Measurements from ENCODE around the gene OSM. TPM values are rescaled to one million over a fixed set of nuclear protein-coding genes. Genes with fewer than 3 reads are reported as not detected.

Gene OSM
- total and polyA plus RNA-seq, 2 experiments from 2014 or later, result not detected

DNA sequence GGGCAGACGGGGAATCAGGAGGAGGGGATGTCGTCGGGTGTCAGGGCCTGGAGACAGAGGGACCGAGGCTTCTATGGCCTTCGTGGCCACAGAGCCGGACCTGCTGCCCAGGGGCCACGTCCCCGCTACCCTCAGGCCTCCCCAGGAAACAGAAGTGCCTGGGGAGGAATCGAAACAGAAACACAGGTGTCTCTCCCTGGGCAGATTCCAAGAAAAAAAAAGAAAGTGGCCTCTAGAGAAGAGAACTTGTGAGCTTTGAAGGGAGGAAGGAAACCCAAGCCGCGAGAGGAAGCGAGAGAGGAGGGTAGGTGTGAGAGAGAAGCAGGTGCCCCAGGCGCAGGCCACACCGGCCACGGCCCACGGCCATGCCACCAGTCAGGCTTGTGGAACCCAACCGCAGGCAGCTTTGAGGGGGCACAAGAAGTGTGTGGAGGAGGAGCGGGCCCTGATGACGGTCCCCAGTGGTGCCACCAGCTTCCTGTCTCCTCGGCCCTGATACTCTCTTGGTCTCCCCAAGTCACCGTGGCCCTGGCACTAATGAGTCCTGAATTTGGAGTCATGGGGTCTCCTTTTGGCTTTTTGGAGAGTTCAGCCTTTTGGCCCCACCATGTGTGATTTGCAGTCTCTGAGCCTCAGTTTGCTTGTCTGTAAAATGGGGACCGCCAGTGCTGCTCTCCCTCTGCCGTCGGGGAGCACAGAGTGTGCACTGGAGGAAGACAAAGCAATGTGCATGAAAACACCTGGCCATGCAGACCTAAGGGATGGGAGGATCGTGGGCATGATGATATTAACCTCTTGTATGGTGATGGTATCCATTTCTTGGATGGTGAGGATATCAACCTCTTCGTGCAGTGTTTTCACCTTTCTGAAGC is 45.3 kb downstream of the OSM start (continued):
- TF ChIP-seq, protein P1, sequence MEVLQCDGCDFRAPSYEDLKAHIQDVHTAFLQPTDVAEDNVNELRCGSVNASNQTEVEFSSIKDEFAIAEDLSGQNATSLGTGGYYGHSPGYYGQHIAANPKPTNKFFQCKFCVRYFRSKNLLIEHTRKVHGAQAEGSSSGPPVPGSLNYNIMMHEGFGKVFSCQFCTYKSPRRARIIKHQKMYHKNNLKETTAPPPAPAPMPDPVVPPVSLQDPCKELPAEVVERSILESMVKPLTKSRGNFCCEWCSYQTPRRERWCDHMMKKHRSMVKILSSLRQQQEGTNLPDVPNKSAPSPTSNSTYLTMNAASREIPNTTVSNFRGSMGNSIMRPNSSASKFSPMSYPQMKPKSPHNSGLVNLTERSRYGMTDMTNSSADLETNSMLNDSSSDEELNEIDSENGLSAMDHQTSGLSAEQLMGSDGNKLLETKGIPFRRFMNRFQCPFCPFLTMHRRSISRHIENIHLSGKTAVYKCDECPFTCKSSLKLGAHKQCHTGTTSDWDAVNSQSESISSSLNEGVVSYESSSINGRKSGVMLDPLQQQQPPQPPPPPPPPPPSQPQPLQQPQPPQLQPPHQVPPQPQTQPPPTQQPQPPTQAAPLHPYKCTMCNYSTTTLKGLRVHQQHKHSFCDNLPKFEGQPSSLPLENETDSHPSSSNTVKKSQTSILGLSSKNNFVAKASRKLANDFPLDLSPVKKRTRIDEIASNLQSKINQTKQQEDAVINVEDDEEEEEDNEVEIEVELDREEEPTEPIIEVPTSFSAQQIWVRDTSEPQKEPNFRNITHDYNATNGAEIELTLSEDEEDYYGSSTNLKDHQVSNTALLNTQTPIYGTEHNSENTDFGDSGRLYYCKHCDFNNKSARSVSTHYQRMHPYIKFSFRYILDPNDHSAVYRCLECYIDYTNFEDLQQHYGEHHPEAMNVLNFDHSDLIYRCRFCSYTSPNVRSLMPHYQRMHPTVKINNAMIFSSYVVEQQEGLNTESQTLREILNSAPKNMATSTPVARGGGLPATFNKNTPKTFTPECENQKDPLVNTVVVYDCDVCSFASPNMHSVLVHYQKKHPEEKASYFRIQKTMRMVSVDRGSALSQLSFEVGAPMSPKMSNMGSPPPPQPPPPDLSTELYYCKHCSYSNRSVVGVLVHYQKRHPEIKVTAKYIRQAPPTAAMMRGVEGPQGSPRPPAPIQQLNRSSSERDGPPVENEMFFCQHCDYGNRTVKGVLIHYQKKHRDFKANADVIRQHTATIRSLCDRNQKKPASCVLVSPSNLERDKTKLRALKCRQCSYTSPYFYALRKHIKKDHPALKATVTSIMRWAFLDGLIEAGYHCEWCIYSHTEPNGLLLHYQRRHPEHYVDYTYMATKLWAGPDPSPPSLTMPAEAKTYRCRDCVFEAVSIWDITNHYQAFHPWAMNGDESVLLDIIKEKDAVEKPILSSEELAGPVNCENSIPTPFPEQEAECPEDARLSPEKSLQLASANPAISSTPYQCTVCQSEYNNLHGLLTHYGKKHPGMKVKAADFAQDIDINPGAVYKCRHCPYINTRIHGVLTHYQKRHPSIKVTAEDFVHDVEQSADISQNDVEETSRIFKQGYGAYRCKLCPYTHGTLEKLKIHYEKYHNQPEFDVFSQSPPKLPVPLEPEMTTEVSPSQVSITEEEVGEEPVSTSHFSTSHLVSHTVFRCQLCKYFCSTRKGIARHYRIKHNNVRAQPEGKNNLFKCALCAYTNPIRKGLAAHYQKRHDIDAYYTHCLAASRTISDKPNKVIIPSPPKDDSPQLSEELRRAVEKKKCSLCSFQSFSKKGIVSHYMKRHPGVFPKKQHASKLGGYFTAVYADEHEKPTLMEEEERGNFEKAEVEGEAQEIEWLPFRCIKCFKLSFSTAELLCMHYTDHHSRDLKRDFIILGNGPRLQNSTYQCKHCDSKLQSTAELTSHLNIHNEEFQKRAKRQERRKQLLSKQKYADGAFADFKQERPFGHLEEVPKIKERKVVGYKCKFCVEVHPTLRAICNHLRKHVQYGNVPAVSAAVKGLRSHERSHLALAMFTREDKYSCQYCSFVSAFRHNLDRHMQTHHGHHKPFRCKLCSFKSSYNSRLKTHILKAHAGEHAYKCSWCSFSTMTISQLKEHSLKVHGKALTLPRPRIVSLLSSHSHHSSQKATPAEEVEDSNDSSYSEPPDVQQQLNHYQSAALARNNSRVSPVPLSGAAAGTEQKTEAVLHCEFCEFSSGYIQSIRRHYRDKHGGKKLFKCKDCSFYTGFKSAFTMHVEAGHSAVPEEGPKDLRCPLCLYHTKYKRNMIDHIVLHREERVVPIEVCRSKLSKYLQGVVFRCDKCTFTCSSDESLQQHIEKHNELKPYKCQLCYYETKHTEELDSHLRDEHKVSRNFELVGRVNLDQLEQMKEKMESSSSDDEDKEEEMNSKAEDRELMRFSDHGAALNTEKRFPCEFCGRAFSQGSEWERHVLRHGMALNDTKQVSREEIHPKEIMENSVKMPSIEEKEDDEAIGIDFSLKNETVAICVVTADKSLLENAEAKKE (CRISPR knock-in tag; IDR thresholded peaks at IDR 0.05), result no peak
- TF ChIP-seq ZNF331 (CRISPR knock-in tag; IDR thresholded peaks at IDR 0.05; ENCODE audit: low read depth) (no peak), JUNB (IDR thresholded peaks at IDR 0.05; ENCODE audit: unreplicated experiment) (no peak), EZH2 (IDR thresholded peaks at IDR 0.05; ENCODE audit: low read depth, unreplicated experiment) (no peak), CREB1 (CRISPR knock-in tag; IDR thresholded peaks at IDR 0.05; ENCODE audit: low read depth) (no peak)
- TF ChIP-seq, protein P2, sequence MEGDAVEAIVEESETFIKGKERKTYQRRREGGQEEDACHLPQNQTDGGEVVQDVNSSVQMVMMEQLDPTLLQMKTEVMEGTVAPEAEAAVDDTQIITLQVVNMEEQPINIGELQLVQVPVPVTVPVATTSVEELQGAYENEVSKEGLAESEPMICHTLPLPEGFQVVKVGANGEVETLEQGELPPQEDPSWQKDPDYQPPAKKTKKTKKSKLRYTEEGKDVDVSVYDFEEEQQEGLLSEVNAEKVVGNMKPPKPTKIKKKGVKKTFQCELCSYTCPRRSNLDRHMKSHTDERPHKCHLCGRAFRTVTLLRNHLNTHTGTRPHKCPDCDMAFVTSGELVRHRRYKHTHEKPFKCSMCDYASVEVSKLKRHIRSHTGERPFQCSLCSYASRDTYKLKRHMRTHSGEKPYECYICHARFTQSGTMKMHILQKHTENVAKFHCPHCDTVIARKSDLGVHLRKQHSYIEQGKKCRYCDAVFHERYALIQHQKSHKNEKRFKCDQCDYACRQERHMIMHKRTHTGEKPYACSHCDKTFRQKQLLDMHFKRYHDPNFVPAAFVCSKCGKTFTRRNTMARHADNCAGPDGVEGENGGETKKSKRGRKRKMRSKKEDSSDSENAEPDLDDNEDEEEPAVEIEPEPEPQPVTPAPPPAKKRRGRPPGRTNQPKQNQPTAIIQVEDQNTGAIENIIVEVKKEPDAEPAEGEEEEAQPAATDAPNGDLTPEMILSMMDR (conservative IDR thresholded peaks at IDR 0.05; ENCODE audit: low read depth in 2 of 2), result no peak

Data from GM23338 (cell line).